GM18870 (cell line): ENCODE results near the gene STPG3.

Source experiments
- ATAC-seq: cut with Tn5 transposase; IDR thresholded peaks from one replicate; pipeline ENCODE4 v1.9.1; 2021; ENCODE audit warnings: moderate library complexity; ENCODE audit not compliant: unreplicated experiment

The STPG3 gene

DNA sequence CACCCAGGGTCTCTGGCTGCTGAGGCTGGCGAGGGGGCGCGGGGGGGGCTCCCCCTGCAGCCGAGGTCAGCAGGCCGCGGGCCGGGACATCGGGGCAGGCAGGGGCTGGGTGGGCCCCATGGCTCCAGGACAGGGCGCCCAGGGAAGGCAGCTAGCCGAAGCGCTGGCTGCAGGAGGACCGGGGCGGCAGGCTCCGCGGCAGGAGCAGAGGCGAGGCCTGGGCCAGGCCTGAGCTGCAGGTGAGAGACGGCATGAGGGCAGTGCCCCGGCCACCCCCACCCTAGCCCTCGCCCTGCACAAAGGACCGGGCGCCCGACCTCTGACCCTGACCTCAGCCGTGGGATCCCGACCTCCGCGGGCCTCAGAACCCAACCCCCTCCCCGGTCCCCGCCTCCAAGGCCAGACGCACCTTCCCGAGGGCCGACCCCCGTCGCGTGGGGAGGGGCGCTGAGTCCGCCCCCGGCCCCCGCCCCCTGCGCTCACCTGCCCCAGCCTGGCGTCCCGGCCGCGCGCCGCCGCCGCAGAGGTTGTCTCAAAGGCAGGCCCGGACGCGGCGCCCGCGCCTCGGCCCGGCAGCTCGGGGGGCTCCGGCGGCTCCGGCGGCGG lies 29.5 kb upstream of the STPG3 start:
- ATAC-seq, result no peak

DNA sequence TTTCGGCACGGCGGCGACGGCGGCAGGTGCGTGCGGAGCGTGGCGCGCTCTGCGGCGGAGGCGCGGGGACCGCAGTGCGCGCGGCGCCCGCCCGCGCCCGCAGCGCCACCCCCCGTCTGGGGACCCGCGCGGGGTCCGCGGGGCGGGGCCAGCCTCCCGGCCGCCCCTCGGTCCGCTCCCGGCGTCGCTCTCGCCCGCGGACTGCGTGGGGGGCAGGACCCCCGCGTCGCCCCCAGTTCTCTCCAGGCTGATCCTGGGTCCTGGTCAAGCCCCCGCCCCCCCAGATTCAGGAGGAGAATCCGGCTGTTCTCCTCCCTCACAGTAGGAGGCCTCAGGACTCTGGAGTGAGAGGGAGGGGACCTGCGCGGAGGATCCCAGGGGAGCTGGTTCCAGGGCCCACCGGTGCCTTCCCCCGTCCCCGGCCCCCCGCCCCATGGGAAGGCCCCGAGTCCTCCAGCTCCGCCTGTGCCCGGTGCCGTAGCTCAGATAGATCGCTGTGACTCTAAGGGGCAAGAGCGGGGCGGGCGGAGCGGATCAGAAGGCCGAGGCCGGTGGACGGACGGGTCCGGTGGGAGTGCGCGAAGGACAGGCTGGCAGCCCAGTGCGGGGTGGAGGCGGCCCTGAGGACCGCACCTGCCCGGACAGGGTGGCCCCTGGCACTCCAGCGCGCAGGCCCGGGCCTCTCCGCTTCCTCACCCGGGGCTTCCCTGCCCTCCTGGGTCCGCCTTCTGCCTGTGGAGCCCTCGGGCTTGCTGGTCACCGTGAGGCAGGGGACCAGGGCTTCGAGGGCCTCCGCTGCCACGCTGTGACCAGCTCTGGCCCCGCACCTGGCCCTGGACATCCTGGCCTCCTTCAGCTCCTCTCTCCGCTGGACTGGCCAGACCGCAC lies 28.7 kb upstream of the STPG3 start, which contains the start of gene RNF208:
RNF208 (minus strand) TSS at position 51 of the 888 bp plus-strand sequence. CDS start 1,028 bp downstream, outside the sequence.
- ATAC-seq, result peak; percentile 1

DNA sequence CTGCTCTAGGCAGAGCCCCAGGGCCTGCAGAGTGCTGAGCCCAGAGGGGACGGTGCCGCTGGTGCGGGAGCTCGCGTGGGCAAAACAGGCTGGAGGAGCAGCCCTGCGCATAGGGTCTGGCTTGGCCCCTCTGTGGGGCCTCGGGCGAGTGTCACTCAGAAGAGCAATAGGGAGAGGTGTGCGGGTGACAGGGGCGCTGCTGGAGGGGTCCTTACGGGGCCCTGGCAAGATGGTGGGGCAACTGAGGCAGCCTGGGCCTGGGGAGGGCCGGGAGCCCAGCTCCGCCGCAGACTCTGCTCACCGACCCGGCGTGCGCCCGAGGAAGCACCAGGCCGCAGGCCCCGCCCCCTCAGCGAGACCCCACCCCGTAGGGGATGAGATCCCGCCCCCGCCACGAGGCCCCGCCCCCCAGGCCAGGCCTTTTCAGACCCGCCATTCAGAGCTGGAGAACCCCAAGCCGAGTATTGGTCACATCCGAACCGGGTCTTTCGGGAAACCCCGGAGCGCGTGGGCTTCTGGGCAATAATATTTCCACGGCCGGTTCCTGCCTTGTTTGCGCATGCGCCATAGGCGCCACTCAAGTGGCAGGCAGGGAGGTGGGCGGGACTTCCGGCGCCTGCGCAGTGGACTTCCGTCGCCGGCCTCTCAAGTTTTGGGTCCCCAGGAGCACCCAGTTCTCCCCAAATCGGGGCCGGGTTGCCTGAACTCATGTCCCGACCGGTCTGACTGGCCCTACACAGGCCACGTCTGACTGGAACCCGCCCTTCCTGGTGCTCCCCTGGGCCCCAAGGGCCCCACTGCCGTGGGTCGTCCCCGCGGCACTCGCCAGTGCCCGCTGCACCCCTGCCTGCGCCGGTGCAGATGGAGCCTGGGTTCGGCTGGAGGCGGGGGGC lies 27.8 kb upstream of the STPG3 start:
- peak; percentile 66 for ATAC-seq

GRCh38 chr9:137224830-137225694 lies 26.0 kb upstream of the STPG3 start, which contains the start of gene CYSRT1:
CYSRT1 (plus strand) TSS chr9:137225174; CDS start chr9:137225622, 448 bp downstream.
- ATAC-seq, result no peak

- no peak for ATAC-seq
Measured at GRCh38 chr9:137225699-137226331, 25.3 kb upstream of the STPG3 start.

GRCh38 chr9:137226338-137227053 lies 24.6 kb upstream of the STPG3 start:
- no peak for ATAC-seq

DNA sequence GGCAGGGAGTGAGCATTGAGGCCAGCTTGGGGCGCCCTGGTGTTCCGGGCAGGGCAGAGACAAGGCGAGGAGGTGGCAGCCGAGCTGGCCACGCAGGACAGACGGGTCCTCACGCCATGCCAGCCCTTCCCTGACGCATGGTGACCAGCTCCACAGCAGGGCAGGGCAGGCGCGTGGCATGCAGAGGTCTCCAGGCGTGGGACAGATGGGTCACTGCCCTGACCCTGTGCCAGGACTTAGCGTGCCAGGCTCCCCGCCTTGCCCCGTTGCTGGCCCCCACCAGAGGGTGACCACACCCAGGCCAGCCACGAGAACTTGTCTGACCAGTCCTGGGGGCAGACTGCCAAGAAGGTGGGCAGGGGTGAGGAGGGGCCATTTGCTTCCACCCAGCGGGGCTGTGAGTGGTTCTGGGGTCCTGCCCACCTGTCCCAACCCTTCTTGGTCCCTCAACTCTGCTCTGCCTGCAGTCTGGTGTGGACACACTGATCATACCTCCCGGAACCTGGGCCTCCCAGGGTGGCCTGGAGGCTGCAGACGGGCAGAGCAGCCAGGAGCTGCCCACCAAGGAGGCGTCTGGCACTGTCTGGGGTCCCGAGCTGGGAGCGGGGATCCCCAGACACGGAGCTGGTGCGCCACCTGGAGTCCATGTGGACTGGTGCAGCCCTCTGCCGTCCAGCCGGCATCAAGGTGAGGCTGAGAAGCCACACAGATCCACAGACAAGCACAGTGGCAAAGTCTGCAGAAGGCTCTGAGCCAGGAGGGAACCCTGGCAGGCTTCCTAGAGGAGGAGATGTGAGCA lies 23.8 kb upstream of the STPG3 start, which contains the start of gene RNF224:
RNF224 (plus strand) TSS at position 449 of the 799 bp plus-strand sequence. CDS start 834 bp downstream, outside the sequence.
- ATAC-seq, result no peak

GRCh38 chr9:137227853-137228505 lies 23.1 kb upstream of the STPG3 start:
- ATAC-seq, result no peak

- no peak for ATAC-seq
Measured at GRCh38 chr9:137228506-137228967, 22.5 kb upstream of the STPG3 start.

- no peak for ATAC-seq
Measured at GRCh38 chr9:137228968-137229896, 21.9 kb upstream of the STPG3 start.

DNA sequence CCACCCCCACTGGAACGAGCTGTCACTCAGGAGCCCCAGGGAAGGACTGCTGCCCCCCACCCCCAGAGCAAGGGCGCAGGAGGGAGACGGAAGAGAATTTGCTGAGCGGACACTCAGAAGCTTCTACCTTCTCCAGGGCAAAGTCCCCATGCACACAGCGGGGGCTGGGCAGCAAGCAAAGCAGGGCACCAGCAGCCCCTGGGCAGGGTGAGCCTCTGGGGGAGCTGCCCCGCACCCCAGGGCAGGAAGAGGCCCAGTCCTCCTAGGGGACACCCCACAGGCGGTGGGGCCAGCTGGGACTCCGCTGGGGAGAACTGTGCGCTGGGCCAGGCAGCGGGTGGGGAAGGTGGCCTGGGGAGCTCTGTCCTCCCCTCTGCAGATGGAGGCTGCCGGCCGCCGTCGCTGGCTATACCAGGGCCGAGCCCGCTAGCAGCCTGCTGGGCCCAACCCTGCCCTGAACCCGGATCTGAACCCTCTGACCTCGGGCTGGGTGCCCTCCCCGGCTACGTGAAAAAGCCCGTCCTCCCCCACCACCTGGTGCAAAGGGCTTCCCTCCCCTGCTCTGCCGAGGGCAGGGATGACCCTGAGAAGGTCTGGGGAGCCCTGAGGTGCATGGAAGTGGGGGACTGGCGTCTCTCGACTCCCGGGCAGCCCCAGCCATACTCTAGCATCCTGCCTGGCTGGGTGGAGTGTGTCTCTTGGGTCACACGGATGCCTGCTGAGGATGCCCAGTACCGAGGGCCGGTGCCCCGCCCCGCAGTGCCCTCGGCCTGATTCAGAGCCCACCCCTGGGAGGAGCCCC lies 21.0 kb upstream of the STPG3 start:
- ATAC-seq, result no peak

DNA sequence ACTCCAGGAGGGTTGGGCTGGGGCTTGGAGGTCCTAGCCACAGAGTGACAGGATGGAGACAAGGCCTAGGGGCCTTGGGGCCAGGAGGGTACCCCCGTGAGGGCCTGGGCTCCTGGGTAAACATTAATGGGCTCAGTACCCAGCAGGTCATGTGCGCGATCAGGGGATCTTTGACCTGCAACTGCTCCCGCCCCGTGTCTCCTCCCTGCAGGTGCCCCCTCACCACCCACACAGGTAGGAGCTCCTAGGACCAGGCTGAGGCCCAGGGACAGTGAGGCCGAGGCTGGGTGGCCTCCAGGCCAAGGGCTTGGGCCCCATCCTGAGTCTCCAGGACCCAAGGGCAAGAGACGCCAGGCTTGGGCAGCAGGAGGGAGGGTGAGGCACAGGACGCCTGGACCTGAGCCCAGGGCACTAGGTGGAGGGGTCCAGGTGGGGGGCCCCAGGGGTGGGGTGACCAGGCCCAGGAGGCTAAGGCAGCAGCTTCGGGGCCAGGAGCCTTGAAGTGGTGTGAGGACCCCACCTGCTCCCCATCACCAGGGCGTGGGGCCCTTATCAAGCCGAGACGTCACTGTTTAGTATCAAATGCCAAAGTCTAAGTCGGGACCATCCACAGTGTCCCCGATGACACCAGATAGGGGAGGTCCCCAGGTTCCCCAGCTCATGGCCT lies 20.2 kb upstream of the STPG3 start, which contains the start of gene SLC34A3:
SLC34A3 (plus strand) TSS at position 197 of the 667 bp plus-strand sequence. CDS start 802 bp downstream, outside the sequence.
- no peak for ATAC-seq

- no peak for ATAC-seq
Measured at GRCh38 chr9:137231372-137232039, 19.6 kb upstream of the STPG3 start.

DNA sequence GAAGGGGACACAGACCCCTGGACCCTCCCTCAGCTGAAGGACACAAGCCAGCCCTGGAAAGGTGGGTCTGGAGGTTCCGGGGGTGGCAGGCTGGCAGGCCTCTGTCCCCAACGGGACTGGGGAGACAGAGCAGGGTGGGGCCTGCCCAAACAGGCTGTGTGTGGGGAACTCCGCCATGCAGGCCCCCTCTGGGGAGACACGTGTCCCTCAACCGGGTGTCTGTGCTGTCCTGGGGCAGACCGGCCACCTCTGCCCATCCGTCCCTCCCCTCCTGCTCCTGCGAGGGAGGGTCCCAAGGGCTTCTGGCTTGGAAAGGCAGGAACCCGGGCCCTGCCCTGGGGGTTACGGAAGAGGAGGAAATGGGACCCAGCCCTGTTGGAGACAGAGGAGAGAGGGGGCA lies 19.0 kb upstream of the STPG3 start:
- no peak for ATAC-seq
